Peyer's patch (tissue), 4 donors: ENCODE measurements around the gene DDAH1. TPM values are rescaled to one million over a fixed set of nuclear protein-coding genes. Genes with fewer than 3 reads are reported as not detected.

Experiments used
- DNase-seq, 3 donors: peaks; one replicate each; pipeline ENCODE4 v3.0.0-alpha.2; 2017 to 2019
- H3K27ac ChIP-seq, 4 donors: fragments of 200-600 bp; sonication (generic); one replicate each; pipeline ENCODE4 v1.5.1; 2016 to 2019
- H3K27me3 ChIP-seq, 2 donors: fragments of 200-600 bp; sonication (generic); one replicate each; pipeline ENCODE4 v1.5.1; 2019
- H3K36me3 ChIP-seq, 3 donors: fragments of 200-600 bp; sonication (generic); one replicate each; pipeline ENCODE4 v1.5.1; 2016 to 2019
- H3K4me1 ChIP-seq, 4 donors: fragments of 200-600 bp; sonication (generic); one replicate each; pipeline ENCODE4 v1.5.1; 2016 to 2019
- H3K4me3 ChIP-seq, 4 donors: fragments of 200-600 bp; sonication (generic); 1 replicate in 3 of 4; 2 replicates in 1 of 4; pipeline ENCODE4 v1.5.1; 2016 to 2019; ENCODE audit warnings: mild to moderate bottlenecking in 1 of 4
- H3K9me3 ChIP-seq, 4 donors: fragments of 200-600 bp; sonication (generic); one replicate each; pipeline ENCODE4 v1.5.1; 2016 to 2019; ENCODE audit warnings: mild to moderate bottlenecking in 1 of 4
- POLR2A ChIP-seq, 2 donors: fragments of 450-650 bp; IDR thresholded peaks; one replicate each; pipeline ENCODE4 v1.5.1; 2017; ENCODE audit warnings: antibody characterized with exemption in 2 of 2, mild to moderate bottlenecking in 2 of 2, moderate library complexity in 2 of 2
- total RNA-seq, 4 donors: library from RNA; depleted of rRNA; stranded (reverse); fragments of >200 nt; gene quantifications; one replicate each; pipeline ENCODE4 v1.1.0, GENCODE V29; 2016
- TF ChIP-seq, protein P1 (sequence below), 6 experiments: fragments of 450-650 bp in 4 of 6; fragments of 200-600 bp in 2 of 6; sonication (generic) in 1 of 6; IDR thresholded peaks; one replicate each; pipeline ENCODE4 v1.5.1; 2017 to 2019; ENCODE audit warnings: antibody characterized with exemption in 6 of 6, mild to moderate bottlenecking in 3 of 6, moderate library complexity in 1 of 6

The DDAH1 gene
- total RNA-seq, 4 donors from 2014 or later = 40.8 to 60.2 (median 51.2) TPM

GRCh38 chr1:85488126-85488525 is 23.2 kb upstream of the DDAH1 start:
- TF ChIP-seq, protein P1, sequence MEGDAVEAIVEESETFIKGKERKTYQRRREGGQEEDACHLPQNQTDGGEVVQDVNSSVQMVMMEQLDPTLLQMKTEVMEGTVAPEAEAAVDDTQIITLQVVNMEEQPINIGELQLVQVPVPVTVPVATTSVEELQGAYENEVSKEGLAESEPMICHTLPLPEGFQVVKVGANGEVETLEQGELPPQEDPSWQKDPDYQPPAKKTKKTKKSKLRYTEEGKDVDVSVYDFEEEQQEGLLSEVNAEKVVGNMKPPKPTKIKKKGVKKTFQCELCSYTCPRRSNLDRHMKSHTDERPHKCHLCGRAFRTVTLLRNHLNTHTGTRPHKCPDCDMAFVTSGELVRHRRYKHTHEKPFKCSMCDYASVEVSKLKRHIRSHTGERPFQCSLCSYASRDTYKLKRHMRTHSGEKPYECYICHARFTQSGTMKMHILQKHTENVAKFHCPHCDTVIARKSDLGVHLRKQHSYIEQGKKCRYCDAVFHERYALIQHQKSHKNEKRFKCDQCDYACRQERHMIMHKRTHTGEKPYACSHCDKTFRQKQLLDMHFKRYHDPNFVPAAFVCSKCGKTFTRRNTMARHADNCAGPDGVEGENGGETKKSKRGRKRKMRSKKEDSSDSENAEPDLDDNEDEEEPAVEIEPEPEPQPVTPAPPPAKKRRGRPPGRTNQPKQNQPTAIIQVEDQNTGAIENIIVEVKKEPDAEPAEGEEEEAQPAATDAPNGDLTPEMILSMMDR (IDR thresholded peaks at IDR 0.05) = no peak
- no peak for TF ChIP-seq POLR2A (IDR thresholded peaks at IDR 0.05)
- Histone ChIP-seq H3K27ac (no peak overlapping the region), H3K27me3 (no peaks in the 10 kb centered on the region), H3K4me1 (no peaks in the 10 kb centered on the region), H3K4me3 (no peak overlapping the region), H3K36me3 (no peaks in the 10 kb centered on the region), H3K9me3 (no peaks in the 10 kb centered on the region)
- no peak for DNase-seq

- no peaks in the 10 kb centered on the region for H3K27me3 ChIP-seq
- no peak overlapping the region for H3K27ac ChIP-seq
- no peaks in the 10 kb centered on the region for H3K4me1 ChIP-seq
- TF ChIP-seq, protein P1 (IDR thresholded peaks at IDR 0.05) = no peak
- TF ChIP-seq POLR2A (IDR thresholded peaks at IDR 0.05) = no peak
- no peaks in the 10 kb centered on the region for H3K9me3 ChIP-seq
- DNase-seq = no peak
- no peaks in the 10 kb centered on the region for H3K36me3 ChIP-seq
- H3K4me3 ChIP-seq = no peak overlapping the region
Measured at GRCh38 chr1:85485516-85485915, 20.6 kb upstream of the DDAH1 start.

GRCh38 chr1:85484716-85485115 is 19.8 kb upstream of the DDAH1 start:
- no peak for DNase-seq
- Histone ChIP-seq H3K9me3 (no peaks in the 10 kb centered on the region), H3K4me1 (no peaks in the 10 kb centered on the region), H3K4me3 (no peak overlapping the region), H3K27me3 (no peaks in the 10 kb centered on the region), H3K27ac (no peak overlapping the region), H3K36me3 (no peaks in the 10 kb centered on the region)
- TF ChIP-seq, protein P1 (IDR thresholded peaks at IDR 0.05) = no peak
- TF ChIP-seq POLR2A (IDR thresholded peaks at IDR 0.05) = no peak

GRCh38 chr1:85484264-85484663 is 19.3 kb upstream of the DDAH1 start:
- DNase-seq = no peak
- TF ChIP-seq, protein P1 (IDR thresholded peaks at IDR 0.05) = no peak
- TF ChIP-seq POLR2A (IDR thresholded peaks at IDR 0.05) = no peak
- Histone ChIP-seq H3K36me3 (no peaks in the 10 kb centered on the region), H3K9me3 (no peaks in the 10 kb centered on the region), H3K4me3 (no peak overlapping the region), H3K27me3 (no peaks in the 10 kb centered on the region), H3K4me1 (no peaks in the 10 kb centered on the region), H3K27ac (no peak overlapping the region)

DNA sequence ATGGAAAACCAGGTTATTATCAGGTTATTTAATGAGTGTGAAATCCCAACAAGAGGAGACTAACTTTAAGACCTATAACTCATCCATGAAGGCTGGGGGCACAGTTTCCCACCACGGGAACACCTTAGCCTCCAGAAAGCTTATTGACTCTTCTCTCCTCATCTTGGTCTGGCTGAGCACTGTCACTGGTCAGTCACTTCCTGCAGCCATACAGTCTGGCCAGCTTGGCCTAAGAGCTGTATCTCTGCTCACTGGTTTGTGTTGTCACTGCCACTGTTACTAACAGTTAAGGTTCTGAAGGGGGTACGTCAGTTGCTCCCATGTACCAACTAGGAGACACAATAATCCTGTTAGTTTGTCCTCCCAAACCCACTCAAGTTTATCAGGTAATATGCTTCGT is 16.7 kb upstream of the DDAH1 start:
- Histone ChIP-seq H3K27ac (no peak overlapping the region), H3K27me3 (no peaks in the 10 kb centered on the region), H3K4me1 (no peaks in the 10 kb centered on the region), H3K4me3 (no peak overlapping the region), H3K9me3 (no peaks in the 10 kb centered on the region), H3K36me3 (no peaks in the 10 kb centered on the region)
- DNase-seq = no peak
- TF ChIP-seq, protein P1 (IDR thresholded peaks at IDR 0.05) = no peak

DNA sequence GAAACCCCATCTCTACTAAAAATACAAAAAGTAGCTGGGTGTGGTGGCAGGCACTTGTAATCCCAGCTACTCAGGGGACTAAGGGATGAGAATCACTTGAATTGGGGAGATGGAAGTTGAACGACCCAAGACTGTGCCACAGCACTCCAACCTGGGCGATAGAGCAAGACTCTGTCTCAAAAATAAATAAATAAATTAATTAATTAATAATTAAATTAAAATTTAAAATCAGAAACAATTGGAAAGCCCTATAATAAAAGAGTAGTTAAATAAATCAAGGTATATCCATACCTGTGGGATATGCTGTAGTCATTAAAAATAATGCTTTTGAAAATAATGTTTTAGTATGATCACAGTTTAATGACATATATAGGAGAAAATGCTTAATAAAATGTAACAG is 15.6 kb upstream of the DDAH1 start:
- no peaks in the 10 kb centered on the region for H3K9me3 ChIP-seq
- no peaks in the 10 kb centered on the region for H3K4me1 ChIP-seq
- H3K27me3 ChIP-seq = no peaks in the 10 kb centered on the region
- TF ChIP-seq, protein P1 (IDR thresholded peaks at IDR 0.05) = no peak
- TF ChIP-seq POLR2A (IDR thresholded peaks at IDR 0.05) = no peak
- no peaks in the 10 kb centered on the region for H3K36me3 ChIP-seq
- H3K27ac ChIP-seq = no peak overlapping the region
- no peak for DNase-seq
- H3K4me3 ChIP-seq = no peak overlapping the region
